ENCODE measurements around the gene TANK.

Gene TANK

DNA sequence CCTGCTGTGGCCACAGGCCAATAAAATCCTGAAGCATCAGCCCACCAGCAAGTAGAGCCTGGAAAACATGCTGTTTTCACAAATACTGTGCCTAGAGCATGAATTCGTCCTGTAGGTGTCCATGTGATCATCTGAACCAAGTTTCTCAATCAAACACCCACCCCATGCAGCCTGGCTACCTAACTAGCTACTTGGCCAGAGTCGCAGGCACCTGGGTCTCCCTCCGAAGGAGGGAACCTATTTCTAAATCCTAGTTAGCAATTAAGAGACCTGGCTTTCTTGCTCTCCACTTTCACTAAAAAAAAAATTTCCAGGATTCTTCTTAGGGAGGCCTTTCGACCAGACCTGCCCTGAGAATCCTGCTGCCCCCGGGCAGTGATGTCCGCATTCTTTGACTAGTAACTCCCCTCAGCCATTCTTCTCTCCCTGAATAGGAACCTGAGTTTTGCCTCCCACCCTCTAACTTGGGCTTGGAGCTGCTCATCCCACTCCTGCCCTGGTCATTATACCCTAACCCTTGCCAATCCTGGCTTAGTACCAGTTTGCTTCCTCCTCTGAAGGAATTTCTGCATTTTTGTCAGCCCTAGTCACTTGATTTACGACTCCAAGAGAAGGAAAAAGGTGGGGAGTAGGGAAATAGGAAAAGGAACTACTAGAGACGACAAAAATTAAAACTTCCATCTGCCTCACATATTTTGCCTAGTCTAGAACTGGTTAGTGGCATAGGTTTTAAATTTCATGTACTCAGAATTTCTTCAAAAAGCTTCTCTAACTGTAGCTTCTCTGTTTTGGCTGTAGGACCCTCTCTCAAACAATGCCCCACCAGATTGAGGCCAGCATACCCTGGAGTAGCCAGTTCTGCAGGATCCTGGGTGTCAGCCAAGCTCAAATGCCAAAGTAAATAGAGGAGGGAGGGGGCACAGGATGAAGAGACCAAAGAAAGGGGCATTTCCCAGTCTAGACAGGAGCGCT, 25.4 kb upstream of the TANK start:
- no peak for DNase-seq

- DNase-seq, result no peak
Observed at GRCh38 chr2:161135951-161136593, 24.2 kb upstream of the TANK start.

DNA sequence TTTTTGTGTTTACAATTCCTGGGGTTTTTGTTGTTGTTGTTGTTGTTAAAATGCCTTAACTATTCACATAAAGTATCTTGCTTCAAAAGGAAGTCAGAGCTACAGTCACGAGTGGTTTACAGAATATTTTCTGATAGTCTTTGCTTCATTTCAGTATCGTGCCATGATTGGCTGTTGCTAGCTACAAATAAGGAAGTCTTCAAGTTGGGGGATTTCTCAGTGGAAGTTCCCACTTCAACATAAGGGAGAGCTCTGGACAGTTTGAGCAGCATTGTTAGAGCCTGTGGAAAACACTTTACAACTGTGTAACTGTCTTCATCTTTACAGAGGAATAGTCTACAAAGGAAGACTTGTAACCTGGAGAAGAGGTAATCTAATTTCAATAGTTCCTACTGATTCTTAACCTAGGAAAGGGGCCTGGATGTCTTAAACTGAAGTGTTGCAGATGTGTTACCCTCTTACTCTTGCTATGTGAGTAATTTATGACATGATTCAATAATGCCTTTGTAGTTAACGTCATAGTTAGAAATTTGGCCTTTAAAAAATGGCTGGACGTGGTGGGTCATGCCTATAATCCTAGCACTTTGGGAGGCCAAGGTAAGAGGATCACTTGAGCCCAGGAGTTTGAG, 23.4 kb upstream of the TANK start:
- DNase-seq, result peak; percentile 69 to 90

- DNase-seq, result peak; percentile 32 to 63
Observed at GRCh38 chr2:161138429-161138828, 21.8 kb upstream of the TANK start.

GRCh38 chr2:161139098-161139987, 20.9 kb upstream of the TANK start:
- DNase-seq, result peak in 1 of 2 donors; percentile 78

GRCh38 chr2:161141033-161141432, 19.2 kb upstream of the TANK start:
- peak in 1 of 2 donors; percentile 51 for DNase-seq

DNA sequence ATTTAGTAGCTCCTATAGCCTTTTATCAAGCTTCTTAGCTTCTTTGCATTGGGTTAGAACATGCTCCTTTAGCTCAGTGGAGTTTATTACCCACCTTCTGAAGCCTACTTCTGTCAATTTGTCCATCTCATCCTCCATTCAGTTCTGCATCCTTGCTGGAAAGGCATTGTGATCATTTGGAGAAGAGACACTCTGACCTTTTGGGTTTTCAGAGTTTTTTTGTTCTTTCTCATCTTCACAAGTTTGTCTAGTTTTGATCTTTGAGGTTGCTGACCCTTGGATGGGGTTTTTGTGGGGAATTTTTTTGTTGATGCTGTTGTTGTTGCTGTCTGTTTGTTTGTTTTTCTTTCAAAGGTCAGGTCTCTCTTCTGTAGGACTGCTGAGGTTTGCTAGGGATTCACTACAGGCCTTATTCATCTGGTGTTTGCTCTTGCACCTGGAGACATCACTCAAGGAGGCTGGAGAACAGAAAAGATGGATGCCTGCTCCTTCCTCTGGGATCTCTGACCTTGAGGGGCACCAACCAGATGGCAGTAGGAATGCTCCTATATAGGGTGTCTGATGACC, 13.9 kb upstream of the TANK start:
- DNase-seq, result no peak

DNA sequence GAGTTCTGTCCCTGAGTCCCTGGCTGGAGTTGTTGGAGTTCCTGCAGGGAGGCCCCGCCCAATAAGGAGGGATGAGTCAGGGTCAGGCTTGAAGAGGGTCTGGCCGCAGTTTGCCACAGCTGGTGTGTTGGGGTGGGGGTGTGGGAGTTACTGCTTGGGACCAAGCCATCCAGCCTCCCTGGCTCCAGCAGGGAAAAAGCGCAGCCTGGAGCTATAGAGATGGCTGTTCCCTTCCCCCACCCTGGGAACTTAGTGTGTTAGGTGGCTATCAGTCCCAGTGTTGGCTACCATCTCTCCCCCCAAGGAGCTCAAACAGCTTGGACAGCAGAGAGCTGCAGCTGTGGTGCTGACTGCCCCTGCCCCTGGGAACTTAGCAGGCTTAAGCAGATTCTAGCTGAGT, 13.2 kb upstream of the TANK start:
- no peak for DNase-seq

- DNase-seq, result no peak
Observed at GRCh38 chr2:161147856-161148255, 12.4 kb upstream of the TANK start.

- no peak for DNase-seq
Observed at GRCh38 chr2:161150704-161151103, 9.5 kb upstream of the TANK start.

GRCh38 chr2:161152302-161152701, 7.9 kb upstream of the TANK start:
- DNase-seq, result no peak

GRCh38 chr2:161158882-161159281, 1.3 kb upstream of the TANK start:
- DNase-seq, result no peak

- DNase-seq, result no peak
Observed at GRCh38 chr2:161159456-161160225, 587 bp upstream of the TANK start.

GRCh38 chr2:161161074-161161706, 962 bp downstream of the TANK start:
- DNase-seq, result no peak

- DNase-seq, result no peak
Observed at GRCh38 chr2:161163440-161163839, 3.2 kb downstream of the TANK start.

DNA sequence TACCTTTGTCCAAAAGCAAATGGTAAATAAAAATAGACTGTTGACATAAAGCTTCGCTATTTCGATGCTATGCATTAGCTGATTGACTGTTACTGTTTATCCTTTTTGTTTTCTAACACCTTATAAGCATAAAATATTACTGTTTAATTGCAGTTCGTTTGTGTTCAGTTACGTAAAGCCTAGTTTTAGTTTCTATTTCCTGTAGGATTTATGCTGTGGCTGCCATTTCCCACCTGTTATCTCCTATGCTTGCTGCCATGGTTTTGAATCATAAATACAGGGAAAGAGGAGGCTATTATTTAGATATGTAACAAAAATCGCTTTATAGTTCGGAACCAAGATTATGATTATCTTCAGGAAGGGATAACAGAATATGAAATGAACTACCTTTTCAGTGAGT, 3.9 kb downstream of the TANK start:
- DNase-seq, result peak in 1 of 2 donors; percentile 33

DNA sequence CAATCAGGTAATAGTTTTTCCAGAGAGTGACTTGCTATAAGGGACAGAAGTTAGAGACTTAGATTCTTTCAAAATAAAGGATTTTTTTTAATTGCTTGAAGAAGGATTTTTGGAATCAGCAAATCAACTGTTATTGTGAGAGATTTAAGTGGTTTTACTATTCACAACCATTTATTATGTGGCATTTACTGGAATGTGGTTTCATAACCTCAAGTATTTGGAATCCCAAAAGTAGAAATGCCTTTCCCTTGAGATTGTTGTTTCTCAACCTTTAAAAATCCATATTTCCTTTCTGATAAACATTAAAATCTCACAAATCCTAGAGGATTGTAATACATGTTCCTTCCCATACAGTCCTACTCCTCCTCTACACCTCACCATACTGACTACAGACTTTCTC, 5.0 kb downstream of the TANK start:
- DNase-seq, result no peak

GRCh38 chr2:161165811-161166210, 5.6 kb downstream of the TANK start:
- peak in 1 of 2 donors; percentile 27 for DNase-seq

DNA sequence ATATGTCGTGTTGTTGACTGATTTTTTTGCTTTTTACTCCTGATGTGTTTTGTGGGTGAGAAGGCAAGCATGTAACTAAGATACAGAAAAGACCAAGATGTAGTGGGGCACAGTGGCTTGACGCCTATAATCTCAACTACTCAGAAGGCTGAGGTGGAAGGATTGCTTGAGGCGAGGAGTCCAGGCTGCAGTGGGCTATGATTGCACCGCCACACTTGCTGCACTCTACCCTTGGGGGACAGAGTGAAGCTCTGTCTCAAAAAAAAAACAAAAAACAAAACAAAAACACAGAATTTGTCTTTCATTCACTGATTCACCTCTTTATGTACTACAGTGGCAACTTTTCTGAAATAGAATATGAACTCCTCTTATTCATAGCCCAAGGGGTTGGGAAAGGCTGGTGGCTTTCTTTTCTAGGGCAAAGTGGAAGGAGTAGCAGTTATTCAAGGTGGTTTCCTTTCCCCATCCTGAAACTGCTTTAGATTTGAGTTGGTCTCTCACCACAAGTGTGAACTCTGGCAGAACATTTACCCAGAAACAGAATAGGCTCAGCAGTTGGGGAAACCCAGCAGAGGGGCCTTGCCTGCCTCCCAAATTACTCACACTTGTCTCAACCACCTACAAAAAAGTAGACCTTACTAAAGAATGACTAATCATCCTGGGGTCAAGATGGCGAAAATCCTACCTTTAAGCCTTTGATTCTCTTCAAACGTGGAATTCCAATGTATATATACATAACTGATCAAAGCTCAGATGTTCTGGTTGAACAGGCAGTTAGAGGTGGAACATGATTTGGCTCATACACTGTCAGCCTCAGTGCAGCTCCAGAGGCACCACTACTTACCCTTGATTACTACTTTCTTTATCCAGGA, 6.5 kb downstream of the TANK start:
- peak; percentile 56 to 79 for DNase-seq

DNA sequence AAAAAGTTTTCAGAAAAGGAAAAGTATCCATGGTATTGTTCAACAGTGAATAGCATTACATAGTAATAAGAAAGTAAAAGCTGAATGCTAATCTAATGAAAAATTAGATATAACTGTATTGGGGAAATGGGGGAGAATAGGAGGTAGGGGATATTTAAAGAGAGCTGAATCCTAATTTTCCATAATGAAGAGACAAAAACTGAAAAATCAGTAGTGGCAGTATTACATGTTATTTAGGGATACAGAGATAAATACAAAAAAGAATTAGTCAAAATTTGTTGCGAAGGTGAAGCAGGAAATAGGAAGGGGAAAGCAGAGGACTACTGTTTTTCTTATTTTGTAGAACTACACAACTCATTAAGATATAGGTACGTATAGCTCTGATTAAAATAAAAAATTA, 9.1 kb downstream of the TANK start:
- DNase-seq, result no peak

All from CD4-positive, alpha-beta T cell treated with Interleukin-4 for 1 hour (primary cell).